Skeletal muscle satellite cell (primary cell): ENCODE measurements around the gene ADGRV1.

Source experiments
- H3K27me3 ChIP-seq: 2 replicates; pipeline ENCODE4 v1.7.0; 2013; ENCODE audit warnings: low read length; ENCODE audit not compliant: control insufficient read depth, insufficient read depth
- H3K36me3 ChIP-seq: 2 replicates; pipeline ENCODE4 v1.7.0; 2013; ENCODE audit warnings: mild to moderate bottlenecking, control low read depth, low read length; ENCODE audit not compliant: insufficient read depth
- H3K4me1 ChIP-seq: 2 replicates; pipeline ENCODE4 v1.7.0; 2013; ENCODE audit warnings: low read length; ENCODE audit not compliant: control insufficient read depth, insufficient read depth
- H3K4me2 ChIP-seq: 2 replicates; pipeline ENCODE4 v1.7.0; 2013; ENCODE audit warnings: mild to moderate bottlenecking, low read length
- H3K4me3 ChIP-seq: 2 replicates; pipeline ENCODE4 v1.7.0; 2013; ENCODE audit warnings: low read length
- H3K9ac ChIP-seq: 2 replicates; pipeline ENCODE4 v1.7.0; 2013; ENCODE audit warnings: mild to moderate bottlenecking, low read depth, low read length, moderate library complexity
- H3K9me3 ChIP-seq: replicated peaks from 2 replicates; pipeline ENCODE4 v1.7.0; 2013; ENCODE audit warnings: mild to moderate bottlenecking, control low read depth, low read length

Gene ADGRV1

DNA sequence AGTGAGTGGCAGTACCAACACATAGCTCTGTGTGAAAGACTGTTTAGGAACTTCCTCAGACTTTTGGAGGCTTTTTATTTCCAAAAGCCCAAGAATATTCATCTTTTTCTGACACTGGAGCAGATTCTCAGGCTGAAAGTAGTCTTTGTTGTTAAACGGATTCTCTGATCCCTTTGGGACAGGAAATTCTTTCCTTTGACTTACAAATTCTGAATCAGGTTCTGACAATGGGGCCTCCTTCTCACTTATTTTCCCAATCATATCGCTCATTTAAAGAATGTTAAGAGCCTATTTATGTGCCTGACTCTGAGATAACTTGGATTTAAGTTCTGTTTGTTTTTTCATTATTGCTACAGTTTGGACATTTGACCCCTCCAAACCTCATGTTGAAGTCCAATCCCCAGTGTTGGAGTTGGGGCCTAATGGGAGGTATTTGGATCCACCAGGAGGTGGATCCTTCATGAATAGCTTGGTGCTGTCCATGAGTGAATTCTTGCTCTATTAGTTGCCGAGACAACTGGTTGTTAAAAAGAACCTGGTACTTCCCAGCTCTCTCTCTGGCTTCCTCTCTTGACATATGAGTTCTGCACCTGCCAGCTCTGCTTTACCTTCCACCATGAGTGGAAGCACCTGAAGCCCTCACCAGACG is 4.1 kb upstream of the ADGRV1 start:
- Histone ChIP-seq H3K27me3 (peaks cover 78% of the 10 kb centered on the region), H3K9me3 (no peaks in the 10 kb centered on the region), H3K4me3 (no peak overlapping the region), H3K9ac (no peak overlapping the region), H3K4me1 (peaks cover 9% of the 10 kb centered on the region), H3K36me3 (no peaks in the 10 kb centered on the region), H3K4me2 (no peak overlapping the region)

DNA sequence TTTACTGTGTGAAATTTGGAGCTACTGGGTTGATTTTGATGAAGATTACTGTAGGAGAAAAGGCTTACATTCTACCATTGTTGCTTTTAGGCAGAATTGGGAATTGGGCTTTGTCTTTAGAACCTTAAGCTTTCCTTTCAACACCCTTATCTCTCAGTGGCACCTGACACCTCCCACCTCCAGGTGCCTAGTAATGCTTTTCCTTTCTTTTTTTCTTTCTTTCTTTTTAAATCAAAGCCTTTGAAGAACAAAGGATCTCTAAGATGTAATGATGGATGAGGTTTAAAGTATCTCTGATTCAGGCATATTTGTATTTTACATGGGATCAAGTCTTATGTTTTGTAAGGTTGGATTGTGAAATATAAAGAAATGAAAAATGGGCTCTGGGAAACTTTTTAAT is 2.9 kb upstream of the ADGRV1 start:
- Histone ChIP-seq H3K4me3 (no peak overlapping the region), H3K9ac (no peak overlapping the region), H3K4me2 (no peak overlapping the region), H3K9me3 (no peaks in the 10 kb centered on the region), H3K27me3 (peaks cover 80% of the 10 kb centered on the region), H3K36me3 (no peaks in the 10 kb centered on the region), H3K4me1 (peaks cover 9% of the 10 kb centered on the region)

DNA sequence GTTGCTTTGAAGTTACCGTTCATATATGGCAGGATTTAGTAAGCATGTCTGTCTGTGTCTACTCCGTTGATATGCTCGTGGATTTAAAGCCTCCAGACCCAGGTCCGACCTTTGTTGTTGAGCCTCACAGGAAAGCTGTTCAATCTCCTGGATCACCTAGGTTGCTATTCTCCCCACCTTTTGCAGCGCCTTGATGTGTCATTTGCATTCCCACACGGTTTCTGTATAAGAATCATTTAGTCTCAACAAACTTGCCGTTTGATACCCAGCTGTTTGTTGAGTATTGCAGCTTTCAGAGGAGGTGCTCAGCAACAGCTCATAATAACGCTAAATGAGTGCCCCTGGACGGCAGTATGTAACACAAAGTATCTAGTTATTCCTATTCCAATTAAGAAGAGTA is 1.2 kb upstream of the ADGRV1 start:
- Histone ChIP-seq H3K4me3 (no peak overlapping the region), H3K4me1 (peaks cover 9% of the 10 kb centered on the region), H3K27me3 (peaks cover 90% of the 10 kb centered on the region), H3K4me2 (no peak overlapping the region), H3K9me3 (no peaks in the 10 kb centered on the region), H3K9ac (no peak overlapping the region), H3K36me3 (no peaks in the 10 kb centered on the region)

DNA sequence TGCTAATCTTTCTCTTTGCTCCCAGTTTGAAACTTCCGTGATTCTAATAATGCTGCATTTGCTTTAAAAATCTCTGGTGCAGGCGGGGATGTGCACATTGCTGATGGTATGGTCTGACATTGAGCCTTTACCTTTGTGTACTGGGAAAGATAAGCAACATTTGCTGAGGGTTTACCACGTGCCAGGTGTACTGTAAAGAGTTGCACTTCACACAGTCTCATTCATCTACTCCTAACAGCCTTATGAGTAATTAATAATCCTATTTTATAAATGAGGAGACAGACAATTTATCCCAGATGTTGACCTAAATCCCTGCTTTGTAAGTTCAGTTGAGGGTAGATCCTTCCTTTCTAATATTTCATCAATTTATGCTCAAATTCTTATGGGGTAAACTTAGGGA is 726 bp upstream of the ADGRV1 start:
- Histone ChIP-seq H3K9ac (no peak overlapping the region), H3K4me2 (peak overlapping the region; percentile 77), H3K4me1 (peaks cover 9% of the 10 kb centered on the region), H3K9me3 (no peaks in the 10 kb centered on the region), H3K4me3 (no peak overlapping the region), H3K36me3 (no peaks in the 10 kb centered on the region), H3K27me3 (peaks cover 90% of the 10 kb centered on the region)

DNA sequence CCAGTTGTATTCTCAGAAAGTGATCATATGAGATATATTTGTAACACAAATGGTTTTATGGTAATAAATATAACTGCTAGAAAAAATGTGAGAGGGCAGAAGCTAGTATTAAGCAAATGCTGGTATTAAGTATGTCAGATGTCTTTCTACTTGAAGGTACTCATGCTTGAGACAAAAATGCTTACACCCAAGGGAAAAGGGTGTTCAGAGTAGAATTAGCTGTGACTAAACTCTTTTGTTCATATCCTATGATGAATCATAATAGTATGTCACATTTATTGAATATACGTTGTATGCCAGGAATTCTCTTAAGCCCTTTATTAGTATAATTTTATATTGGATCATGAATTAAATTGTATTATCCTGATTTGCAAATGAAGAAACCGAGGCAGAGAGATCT is 2.2 kb downstream of the ADGRV1 start:
- no peaks in the 10 kb centered on the region for H3K36me3 ChIP-seq
- H3K4me3 ChIP-seq, result no peak overlapping the region
- peaks cover 9% of the 10 kb centered on the region for H3K4me1 ChIP-seq
- no peak overlapping the region for H3K9ac ChIP-seq
- H3K27me3 ChIP-seq, result peaks cover 72% of the 10 kb centered on the region
- H3K4me2 ChIP-seq, result no peak overlapping the region
- H3K9me3 ChIP-seq, result no peaks in the 10 kb centered on the region

DNA sequence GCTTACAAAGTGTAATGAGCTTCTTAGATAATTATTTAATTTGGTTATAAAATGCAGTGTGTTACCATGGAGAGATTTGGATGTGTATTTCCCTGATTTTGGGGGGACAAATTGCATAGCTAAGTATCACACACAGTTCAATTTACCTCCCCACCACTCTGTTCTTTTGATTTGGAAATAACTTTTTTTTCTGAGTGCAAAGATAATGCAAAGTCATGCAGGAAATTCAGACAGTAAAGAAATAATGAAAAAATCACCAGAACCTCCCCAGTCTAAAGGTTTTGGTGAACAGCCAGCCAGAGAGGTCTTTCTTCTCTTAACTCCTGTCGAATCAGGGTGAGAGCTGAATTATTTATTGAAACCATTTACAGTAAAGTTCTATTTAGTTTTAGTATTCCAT is 3.2 kb downstream of the ADGRV1 start:
- H3K4me3 ChIP-seq, result no peak overlapping the region
- H3K27me3 ChIP-seq, result peaks cover 64% of the 10 kb centered on the region

DNA sequence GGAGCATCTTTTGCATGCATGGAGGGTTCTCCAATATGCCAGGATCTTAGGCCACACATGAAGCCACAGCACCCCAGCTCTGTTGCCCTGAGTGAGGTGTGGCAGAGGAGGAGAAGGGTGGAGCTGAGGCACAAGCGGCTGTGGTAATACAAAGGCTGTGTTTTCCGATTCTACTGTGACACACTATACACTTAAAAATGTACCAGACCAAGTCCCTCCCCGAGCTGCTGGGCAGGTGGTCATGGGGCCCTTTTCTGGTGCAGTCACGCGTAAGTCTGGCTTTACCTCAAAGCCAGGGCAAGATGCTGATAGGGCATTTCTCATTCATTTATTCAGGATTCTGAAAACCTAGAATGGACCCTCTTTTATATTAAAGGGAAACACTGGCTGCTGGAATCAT is 3.7 kb downstream of the ADGRV1 start:
- Histone ChIP-seq H3K9ac (no peak overlapping the region), H3K27me3 (peaks cover 61% of the 10 kb centered on the region), H3K4me3 (no peak overlapping the region), H3K4me1 (peaks cover 9% of the 10 kb centered on the region), H3K36me3 (no peaks in the 10 kb centered on the region), H3K9me3 (no peaks in the 10 kb centered on the region), H3K4me2 (no peak overlapping the region)

More for the DNA sequence above, 3.2 kb downstream of the ADGRV1 start:
- no peaks in the 10 kb centered on the region for H3K36me3 ChIP-seq
- H3K4me1 ChIP-seq, result peaks cover 9% of the 10 kb centered on the region
- no peak overlapping the region for H3K9ac ChIP-seq
- no peaks in the 10 kb centered on the region for H3K9me3 ChIP-seq
- no peak overlapping the region for H3K4me2 ChIP-seq

DNA sequence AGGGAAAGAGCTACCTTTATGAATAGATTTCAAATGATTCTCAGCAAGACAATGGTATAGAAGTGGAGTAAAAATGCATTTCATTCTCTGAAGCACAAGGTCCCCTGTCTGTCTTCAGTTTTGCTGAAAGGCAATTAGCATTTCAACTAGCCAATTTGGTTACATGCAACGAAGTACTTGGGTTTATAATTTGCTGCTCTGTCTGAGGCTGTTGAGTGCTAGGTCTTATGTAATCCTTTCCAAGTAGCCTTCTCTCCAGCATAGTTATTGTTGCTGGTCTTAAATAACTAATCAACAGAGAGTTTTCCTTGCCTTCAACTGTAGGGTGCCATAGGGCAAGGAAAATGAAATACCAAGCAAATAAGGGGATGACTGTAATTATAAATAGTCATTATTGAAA is 4.5 kb downstream of the ADGRV1 start:
- no peak overlapping the region for H3K4me2 ChIP-seq
- no peak overlapping the region for H3K9ac ChIP-seq
- peaks cover 53% of the 10 kb centered on the region for H3K27me3 ChIP-seq
- H3K4me1 ChIP-seq, result peaks cover 9% of the 10 kb centered on the region
- no peaks in the 10 kb centered on the region for H3K9me3 ChIP-seq
- H3K36me3 ChIP-seq, result no peaks in the 10 kb centered on the region
- H3K4me3 ChIP-seq, result no peak overlapping the region

DNA sequence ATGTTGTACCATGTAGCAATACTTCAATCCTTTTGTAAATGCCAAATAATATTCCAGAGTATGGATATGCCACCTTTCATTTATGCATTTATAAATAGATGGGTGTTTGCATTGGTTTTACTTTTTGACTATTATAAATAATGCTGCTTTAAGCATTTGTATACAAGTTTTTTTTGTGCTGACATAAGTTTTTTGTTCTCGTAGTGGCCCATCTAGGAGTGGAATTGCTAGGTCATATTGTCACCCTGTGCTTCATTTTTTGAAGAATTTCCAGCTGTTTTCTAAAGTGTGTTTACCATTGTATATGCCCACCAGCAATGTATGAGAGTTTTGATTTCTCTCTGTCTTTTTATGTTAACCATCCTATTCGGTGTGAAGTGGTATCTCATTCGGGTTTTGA is 6.9 kb downstream of the ADGRV1 start:
- H3K4me1 ChIP-seq, result no peaks in the 10 kb centered on the region

DNA sequence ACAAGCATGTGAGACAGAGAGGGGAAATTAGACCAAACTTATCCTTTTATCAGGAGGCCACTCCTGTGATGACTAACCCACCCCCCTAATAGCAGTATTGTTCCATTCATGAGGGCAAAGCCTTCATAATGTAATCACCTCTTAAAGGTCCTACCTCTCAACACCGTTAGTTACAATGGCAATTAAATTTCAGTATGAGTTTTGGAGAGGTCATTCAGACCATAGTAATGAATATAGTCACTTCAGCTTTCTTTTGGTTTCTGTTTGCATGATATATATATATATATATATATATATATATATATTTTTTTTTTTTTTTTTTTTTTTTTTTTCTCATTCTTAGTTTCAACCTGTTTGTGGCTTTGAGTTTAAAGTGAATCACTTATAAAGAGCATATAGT is 10.5 kb downstream of the ADGRV1 start:
- Histone ChIP-seq H3K9me3 (no peaks in the 10 kb centered on the region), H3K4me1 (no peaks in the 10 kb centered on the region), H3K36me3 (no peaks in the 10 kb centered on the region), H3K4me3 (no peak overlapping the region), H3K4me2 (no peak overlapping the region), H3K27me3 (peaks cover 21% of the 10 kb centered on the region), H3K9ac (no peak overlapping the region)

More for the DNA sequence above, 6.9 kb downstream of the ADGRV1 start:
- no peaks in the 10 kb centered on the region for H3K36me3 ChIP-seq
- H3K9ac ChIP-seq, result no peak overlapping the region
- no peaks in the 10 kb centered on the region for H3K9me3 ChIP-seq
- no peak overlapping the region for H3K4me2 ChIP-seq
- H3K4me3 ChIP-seq, result no peak overlapping the region
- peaks cover 39% of the 10 kb centered on the region for H3K27me3 ChIP-seq

DNA sequence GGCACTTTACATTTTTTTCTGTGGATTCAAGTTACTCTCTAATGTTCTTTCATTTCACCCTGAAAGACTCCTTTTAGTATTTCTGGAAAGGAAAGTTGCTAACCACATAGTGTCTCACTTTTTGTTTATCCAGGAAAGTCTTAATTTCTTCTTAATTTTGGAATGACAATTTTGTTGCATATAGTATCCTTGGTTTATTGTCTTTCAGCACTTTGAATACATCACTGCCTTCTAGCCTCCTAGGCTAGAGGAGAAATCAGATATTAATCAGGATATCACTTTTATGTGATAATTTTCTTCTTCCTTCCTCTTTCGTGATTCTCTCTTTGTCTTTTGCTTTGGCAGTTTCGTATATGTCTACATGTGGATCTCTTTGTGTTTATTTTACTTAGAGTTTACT is 11.4 kb downstream of the ADGRV1 start:
- Histone ChIP-seq H3K4me1 (no peaks in the 10 kb centered on the region), H3K27me3 (peaks cover 20% of the 10 kb centered on the region), H3K4me2 (no peak overlapping the region), H3K36me3 (no peaks in the 10 kb centered on the region), H3K4me3 (no peak overlapping the region), H3K9me3 (no peaks in the 10 kb centered on the region), H3K9ac (no peak overlapping the region)

DNA sequence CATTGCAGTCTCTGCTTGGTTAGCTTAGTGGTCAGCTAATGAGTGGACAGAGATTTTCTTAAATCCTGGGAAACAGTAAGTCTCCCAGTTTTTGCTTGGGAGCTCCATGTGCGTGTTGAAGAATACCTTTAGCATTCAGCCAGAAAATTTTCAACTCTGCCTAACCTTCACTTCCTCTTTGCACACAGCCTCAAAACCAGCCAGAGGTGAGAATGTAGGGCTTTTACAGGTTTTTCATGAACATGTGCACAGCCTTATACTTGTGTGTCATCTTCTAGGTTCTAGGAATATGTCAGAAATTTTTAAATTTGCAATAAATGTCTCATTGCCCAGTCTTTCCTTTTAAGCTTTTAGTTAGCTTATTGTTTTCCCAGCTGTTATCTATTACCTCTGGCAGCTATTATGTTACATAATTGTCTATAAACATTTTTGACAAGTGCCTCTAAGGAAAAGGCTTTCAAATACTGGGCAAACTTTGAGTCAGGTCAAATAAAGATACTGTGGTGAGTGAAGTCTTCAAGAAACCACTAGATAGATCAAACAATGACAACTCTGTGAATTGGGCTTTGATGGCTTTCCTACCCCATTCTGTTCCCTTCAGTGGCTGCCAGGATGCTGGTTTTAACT is 12.7 kb downstream of the ADGRV1 start:
- Histone ChIP-seq H3K4me3 (no peak overlapping the region), H3K9ac (no peak overlapping the region), H3K36me3 (no peaks in the 10 kb centered on the region), H3K9me3 (no peaks in the 10 kb centered on the region), H3K4me2 (no peak overlapping the region), H3K4me1 (no peaks in the 10 kb centered on the region), H3K27me3 (peaks cover 20% of the 10 kb centered on the region)
